BJ (cell line): ENCODE data around the gene CELF5. TPM values are rescaled to one million over a fixed set of nuclear protein-coding genes. Genes with fewer than 3 reads are reported as not detected.

ENCODE experiments used
- CTCF ChIA-PET: fragments of 350-600 bp; formaldehyde crosslinking; extraction: SDS; loops from one replicate; lab custom pipeline; 2021; ENCODE audit warnings: antibody characterized with exemption, inconsistent platforms; lab: Yijun Ruan, JAX
- POLR2A ChIA-PET: fragments of 300-600 bp; sonication (Branson Sonifier 250); formaldehyde crosslinking; extraction: SDS; loops from one replicate; lab custom pipeline; 2021; ENCODE audit warnings: antibody characterized with exemption; lab: Charles Lee
- DNase-seq: peaks from one replicate; pipeline ENCODE4 v3.0.0-alpha.2; 2011; ENCODE audit warnings: low read depth
- H3K27me3 ChIP-seq: 2 replicates; pipeline ENCODE4 v1.6.0; 2011; ENCODE audit warnings: low read length; ENCODE audit not compliant: control insufficient read depth, insufficient read depth
- H3K36me3 ChIP-seq: 2 replicates; pipeline ENCODE4 v1.5.1; 2011; ENCODE audit warnings: low read length; ENCODE audit not compliant: control insufficient read depth, insufficient read depth
- H3K4me3 ChIP-seq: 2 replicates; pipeline ENCODE4 v1.5.1; 2011; ENCODE audit warnings: low read depth, mild to moderate bottlenecking, control low read depth, low read length
- CTCF ChIP-seq: IDR thresholded peaks from 2 replicates; pipeline ENCODE4 v1.5.1; 2011; ENCODE audit warnings: low read depth, mild to moderate bottlenecking, control low read depth, inconsistent platforms, low read length, moderate library complexity; ENCODE audit not compliant: insufficient read depth
- polyA plus RNA-seq: library from polyadenylated mRNA; depleted of rRNA; stranded (reverse); fragments of >200 nt; gene quantifications from 2 replicates; pipeline ENCODE4 v1.2.3, GENCODE V29; 2011

The CELF5 gene
- polyA plus RNA-seq, 1 experiment, result 0.18 TPM

GRCh38 chr19:3275583-3276340, 51.3 kb downstream of the CELF5 start:
- Histone ChIP-seq H3K36me3 (no peaks in the 10 kb centered on the region), H3K4me3 (peak overlapping the region; percentile 60), H3K27me3 (peaks cover 14% of the 10 kb centered on the region)
- DNase-seq, result no peak
- peak; percentile 67 for TF ChIP-seq CTCF
- POLR2A ChIA-PET, result interaction anchor here (0.5 kb wide), 1 partner anchor 375 kb away, joined by 3 read pairs; the partner anchor contains the start of gene ZNF57
- CTCF ChIA-PET, result interaction anchor here (0.5 to 1.0 kb wide), 4 partner anchors 9 to 693 kb away, joined by 3 to 6 read pairs (median 3); no protein-coding TSS in a partner anchor

GRCh38 chr19:3276341-3276799, 51.9 kb downstream of the CELF5 start:
- H3K27me3 ChIP-seq, result peaks cover 12% of the 10 kb centered on the region
- CTCF ChIA-PET, result no interaction called here
- POLR2A ChIA-PET, result no interaction called here
- TF ChIP-seq CTCF, result no peak
- no peaks in the 10 kb centered on the region for H3K36me3 ChIP-seq
- DNase-seq, result no peak
- no peak overlapping the region for H3K4me3 ChIP-seq

DNA sequence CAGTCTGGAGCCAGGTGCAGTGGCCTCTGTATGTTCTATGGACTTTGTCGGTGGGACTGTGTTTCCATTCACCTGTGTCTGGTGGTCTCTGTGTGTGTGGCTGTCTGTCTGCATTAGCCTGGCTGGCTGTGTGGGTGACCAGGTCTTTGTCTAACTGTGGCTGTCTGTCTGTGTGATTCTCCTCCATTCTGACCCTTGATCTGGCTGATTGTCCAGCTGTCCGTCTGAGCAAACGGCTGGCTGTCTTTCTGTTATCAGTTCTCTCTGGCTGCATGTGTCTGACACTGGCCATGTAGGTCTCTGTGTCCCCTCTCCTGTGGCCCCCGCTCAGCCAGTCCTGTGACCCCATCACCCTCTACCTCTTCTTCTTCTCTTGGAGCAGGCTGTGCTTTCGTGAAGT, 53.2 kb downstream of the CELF5 start:
- POLR2A ChIA-PET, result no interaction called here
- TF ChIP-seq CTCF, result no peak
- H3K27me3 ChIP-seq, result peaks cover 9% of the 10 kb centered on the region

DNA sequence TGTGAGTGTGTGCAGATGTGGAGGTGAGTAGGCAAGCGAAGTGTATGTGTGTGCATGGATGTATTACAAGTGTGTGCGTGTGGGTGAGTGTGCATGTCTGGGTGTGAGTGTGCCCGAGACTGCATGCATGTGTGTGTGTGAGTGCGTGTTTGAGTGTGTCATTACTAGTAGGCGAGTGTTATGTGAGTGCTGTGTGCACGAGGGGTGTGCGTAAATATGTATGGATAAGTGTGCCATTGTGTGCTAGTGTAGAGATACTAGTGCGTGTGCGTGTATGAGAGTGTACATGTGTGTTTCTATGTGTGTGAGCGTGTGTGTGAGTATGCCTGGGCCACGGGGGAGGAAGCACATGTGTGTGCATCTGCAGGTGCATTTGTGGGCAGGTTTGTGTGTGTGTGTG, 53.8 kb downstream of the CELF5 start:
- TF ChIP-seq CTCF, result no peak
- Histone ChIP-seq H3K36me3 (no peaks in the 10 kb centered on the region), H3K4me3 (no peak overlapping the region), H3K27me3 (peaks cover 9% of the 10 kb centered on the region)
- CTCF ChIA-PET, result no interaction called here
- no peak for DNase-seq
- POLR2A ChIA-PET, result no interaction called here

More for the DNA sequence above, 53.2 kb downstream of the CELF5 start:
- CTCF ChIA-PET, result no interaction called here
- no peak overlapping the region for H3K4me3 ChIP-seq
- no peak for DNase-seq
- H3K36me3 ChIP-seq, result no peaks in the 10 kb centered on the region

DNA sequence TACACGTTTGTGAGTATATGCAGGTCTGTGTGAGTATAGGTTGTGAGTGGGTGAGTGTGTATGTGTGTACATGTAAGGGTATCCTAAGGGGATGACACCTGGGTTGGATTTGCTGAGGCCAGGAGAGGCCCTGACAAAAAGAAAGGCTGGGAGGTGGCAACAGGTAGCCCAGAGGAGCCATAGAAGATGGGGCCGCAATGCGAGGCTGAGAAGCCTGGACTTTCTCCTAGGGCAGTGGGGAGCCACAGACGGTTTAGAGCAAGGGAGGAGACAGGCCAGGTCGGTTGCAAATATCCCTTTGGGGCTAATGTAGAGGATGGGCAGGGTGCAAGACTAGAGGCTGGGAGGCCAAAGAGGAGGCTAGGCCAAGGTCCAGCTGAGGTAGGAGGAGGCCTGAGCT, 54.3 kb downstream of the CELF5 start:
- Histone ChIP-seq H3K36me3 (no peaks in the 10 kb centered on the region), H3K27me3 (peaks cover 9% of the 10 kb centered on the region), H3K4me3 (no peak overlapping the region)
- POLR2A ChIA-PET, result no interaction called here
- no peak for DNase-seq
- CTCF ChIA-PET, result no interaction called here
- TF ChIP-seq CTCF, result no peak
